Endothelial cell of umbilical vein (primary cell): Measurements from ENCODE around the gene GLI3.

Source experiments
- EZH2 ChIP-seq: IDR thresholded peaks from 2 replicates; pipeline ENCODE4 v1.6.1; 2012; ENCODE audit warnings: borderline replicate concordance, low read depth, mild to moderate bottlenecking, moderate library complexity, low read length, inconsistent platforms; ENCODE audit not compliant: severe bottlenecking
- JUN ChIP-seq: IDR thresholded peaks from 2 replicates; pipeline ENCODE4 v1.6.1; 2011; ENCODE audit warnings: borderline replicate concordance, low read depth; ENCODE audit not compliant: insufficient read length, insufficient read depth
- MAX ChIP-seq: IDR thresholded peaks from 2 replicates; pipeline ENCODE4 v1.6.1; 2011; ENCODE audit not compliant: insufficient read depth, insufficient read length
- MYC ChIP-seq: IDR thresholded peaks from one replicate; pipeline ENCODE4 v1.6.1; 2011; ENCODE audit warnings: mild to moderate bottlenecking, low read depth, low read length
- POLR2A ChIP-seq: IDR thresholded peaks from 2 replicates; pipeline ENCODE4 v1.6.1; 2012; ENCODE audit warnings: low read depth, mild to moderate bottlenecking, control low read depth, low read length
- POLR2AphosphoS5 ChIP-seq: IDR thresholded peaks from 2 replicates; pipeline ENCODE4 v1.6.1; 2012; ENCODE audit warnings: low read depth, mild to moderate bottlenecking, control low read depth, low read length, moderate library complexity; ENCODE audit not compliant: insufficient read depth
- TF ChIP-seq, protein P1 (sequence below), 2 donors: IDR thresholded peaks; 1 replicate in 1 of 2; 2 replicates in 1 of 2; pipeline ENCODE4 v1.5.1; 2011; ENCODE audit warnings: low read length in 2 of 2, mild to moderate bottlenecking in 2 of 2, moderate library complexity in 2 of 2, control low read depth in 1 of 2, inconsistent platforms in 1 of 2, low read depth in 1 of 2; ENCODE audit not compliant: insufficient read depth in 1 of 2; ENCODE audit errors: extremely low read depth in 1 of 2

GRCh38 chr7:41928781-41929180, 308.2 kb downstream of the GLI3 start:
- TF ChIP-seq, protein P1, sequence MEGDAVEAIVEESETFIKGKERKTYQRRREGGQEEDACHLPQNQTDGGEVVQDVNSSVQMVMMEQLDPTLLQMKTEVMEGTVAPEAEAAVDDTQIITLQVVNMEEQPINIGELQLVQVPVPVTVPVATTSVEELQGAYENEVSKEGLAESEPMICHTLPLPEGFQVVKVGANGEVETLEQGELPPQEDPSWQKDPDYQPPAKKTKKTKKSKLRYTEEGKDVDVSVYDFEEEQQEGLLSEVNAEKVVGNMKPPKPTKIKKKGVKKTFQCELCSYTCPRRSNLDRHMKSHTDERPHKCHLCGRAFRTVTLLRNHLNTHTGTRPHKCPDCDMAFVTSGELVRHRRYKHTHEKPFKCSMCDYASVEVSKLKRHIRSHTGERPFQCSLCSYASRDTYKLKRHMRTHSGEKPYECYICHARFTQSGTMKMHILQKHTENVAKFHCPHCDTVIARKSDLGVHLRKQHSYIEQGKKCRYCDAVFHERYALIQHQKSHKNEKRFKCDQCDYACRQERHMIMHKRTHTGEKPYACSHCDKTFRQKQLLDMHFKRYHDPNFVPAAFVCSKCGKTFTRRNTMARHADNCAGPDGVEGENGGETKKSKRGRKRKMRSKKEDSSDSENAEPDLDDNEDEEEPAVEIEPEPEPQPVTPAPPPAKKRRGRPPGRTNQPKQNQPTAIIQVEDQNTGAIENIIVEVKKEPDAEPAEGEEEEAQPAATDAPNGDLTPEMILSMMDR (IDR thresholded peaks at IDR 0.05; ENCODE audit: extremely low read depth in 1 of 2, insufficient read depth in 1 of 2, low read depth in 1 of 2, low read length in 2 of 2): no peak
- no peak for TF ChIP-seq POLR2AphosphoS5
- no peak for TF ChIP-seq MYC
- TF ChIP-seq JUN: no peak
- no peak for TF ChIP-seq EZH2
- TF ChIP-seq POLR2A: no peak
- TF ChIP-seq MAX: no peak
